Esophagus squamous epithelium (tissue), 4 donors: ENCODE measurements around the gene MPL.
"Not testable (repeated sequence)": the region's sequence is repeated elsewhere in the genome, so short reads cannot be mapped to it uniquely, and the experiment has no call there.

Source experiments
- POLR2A ChIP-seq, 4 donors: fragments of 450-650 bp; IDR thresholded peaks; one replicate each; pipeline ENCODE4 v1.6.1; 2017; ENCODE audit warnings: antibody characterized with exemption in 4 of 4, mild to moderate bottlenecking in 4 of 4, moderate library complexity in 3 of 4
- TF ChIP-seq, protein P1 (sequence below), 6 experiments: fragments of 450-650 bp in 4 of 6; fragments of 200-600 bp in 2 of 6; sonication (generic) in 2 of 6; IDR thresholded peaks; one replicate each; pipeline ENCODE4 v1.5.1; 2016 to 2019; ENCODE audit warnings: antibody characterized with exemption in 6 of 6, mild to moderate bottlenecking in 4 of 6, moderate library complexity in 4 of 6

DNA sequence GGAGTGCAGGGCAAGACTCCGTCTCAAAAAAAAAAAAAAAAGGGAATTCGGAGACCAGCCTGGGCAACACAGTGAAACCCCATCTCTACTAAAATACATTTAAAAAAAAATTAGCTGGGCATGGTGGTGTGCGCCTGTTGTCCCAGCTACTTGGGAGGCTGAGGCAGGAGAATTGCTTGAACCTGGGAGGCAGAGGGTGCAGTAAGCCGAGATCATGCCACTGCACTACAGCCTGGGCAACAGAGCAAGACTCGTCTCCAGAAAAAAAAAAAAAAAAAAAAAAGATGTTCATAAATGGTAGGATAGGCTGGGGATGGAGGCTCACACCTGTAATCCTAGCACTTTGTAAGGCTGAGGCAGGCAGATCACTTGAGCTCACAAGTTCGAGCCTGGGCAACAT, 32.2 kb downstream of the MPL start:
- TF ChIP-seq POLR2A (IDR thresholded peaks at IDR 0.05): not testable (repeated sequence)
- TF ChIP-seq, protein P1, sequence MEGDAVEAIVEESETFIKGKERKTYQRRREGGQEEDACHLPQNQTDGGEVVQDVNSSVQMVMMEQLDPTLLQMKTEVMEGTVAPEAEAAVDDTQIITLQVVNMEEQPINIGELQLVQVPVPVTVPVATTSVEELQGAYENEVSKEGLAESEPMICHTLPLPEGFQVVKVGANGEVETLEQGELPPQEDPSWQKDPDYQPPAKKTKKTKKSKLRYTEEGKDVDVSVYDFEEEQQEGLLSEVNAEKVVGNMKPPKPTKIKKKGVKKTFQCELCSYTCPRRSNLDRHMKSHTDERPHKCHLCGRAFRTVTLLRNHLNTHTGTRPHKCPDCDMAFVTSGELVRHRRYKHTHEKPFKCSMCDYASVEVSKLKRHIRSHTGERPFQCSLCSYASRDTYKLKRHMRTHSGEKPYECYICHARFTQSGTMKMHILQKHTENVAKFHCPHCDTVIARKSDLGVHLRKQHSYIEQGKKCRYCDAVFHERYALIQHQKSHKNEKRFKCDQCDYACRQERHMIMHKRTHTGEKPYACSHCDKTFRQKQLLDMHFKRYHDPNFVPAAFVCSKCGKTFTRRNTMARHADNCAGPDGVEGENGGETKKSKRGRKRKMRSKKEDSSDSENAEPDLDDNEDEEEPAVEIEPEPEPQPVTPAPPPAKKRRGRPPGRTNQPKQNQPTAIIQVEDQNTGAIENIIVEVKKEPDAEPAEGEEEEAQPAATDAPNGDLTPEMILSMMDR (IDR thresholded peaks at IDR 0.05): not testable (repeated sequence)
